GM19324 (cell line): ENCODE data around the gene CD27.
A peak's percentile ranks its signal among the peaks of the same experiment; 100 is the strongest.
"Not testable (repeated sequence)": the region's sequence is repeated elsewhere in the genome, so short reads cannot be mapped to it uniquely, and the experiment has no call there.

Source experiments
- ATAC-seq: cut with Tn5 transposase; IDR thresholded peaks from one replicate; pipeline ENCODE4 v1.9.1; 2021; ENCODE audit warnings: mild to moderate bottlenecking, moderate library complexity; ENCODE audit not compliant: unreplicated experiment, low FRiP score

The CD27 gene

GRCh38 chr12:6477601-6478377 is 33.0 kb downstream of the CD27 start:
- ATAC-seq = not testable (repeated sequence)

- ATAC-seq = no peak
These were observed 33.7 kb downstream of the CD27 start for GRCh38 chr12:6478416-6478815.

GRCh38 chr12:6488240-6488639 is 43.5 kb downstream of the CD27 start:
- ATAC-seq = no peak

DNA sequence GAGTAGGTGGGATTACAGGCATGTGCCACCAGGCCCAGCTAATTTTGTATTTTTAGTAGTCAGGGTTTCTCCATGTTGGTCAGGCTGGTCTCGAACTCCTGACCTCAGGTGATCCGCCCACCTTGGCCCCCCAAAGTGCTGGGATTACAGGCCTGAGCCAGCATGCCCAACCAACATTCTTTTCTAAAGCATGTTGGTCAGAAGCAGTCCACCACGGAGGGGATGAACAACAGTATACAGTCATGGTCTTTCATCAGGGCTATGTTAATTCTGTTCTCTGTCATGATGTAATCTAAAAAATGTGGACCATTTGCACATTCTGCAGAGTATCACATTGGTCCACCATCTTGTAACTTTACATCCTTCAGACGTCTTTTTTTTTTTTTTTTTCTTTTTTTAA is 44.7 kb downstream of the CD27 start:
- no peak for ATAC-seq

- not testable (repeated sequence) for ATAC-seq
These were observed 45.9 kb downstream of the CD27 start for GRCh38 chr12:6490673-6491072.

DNA sequence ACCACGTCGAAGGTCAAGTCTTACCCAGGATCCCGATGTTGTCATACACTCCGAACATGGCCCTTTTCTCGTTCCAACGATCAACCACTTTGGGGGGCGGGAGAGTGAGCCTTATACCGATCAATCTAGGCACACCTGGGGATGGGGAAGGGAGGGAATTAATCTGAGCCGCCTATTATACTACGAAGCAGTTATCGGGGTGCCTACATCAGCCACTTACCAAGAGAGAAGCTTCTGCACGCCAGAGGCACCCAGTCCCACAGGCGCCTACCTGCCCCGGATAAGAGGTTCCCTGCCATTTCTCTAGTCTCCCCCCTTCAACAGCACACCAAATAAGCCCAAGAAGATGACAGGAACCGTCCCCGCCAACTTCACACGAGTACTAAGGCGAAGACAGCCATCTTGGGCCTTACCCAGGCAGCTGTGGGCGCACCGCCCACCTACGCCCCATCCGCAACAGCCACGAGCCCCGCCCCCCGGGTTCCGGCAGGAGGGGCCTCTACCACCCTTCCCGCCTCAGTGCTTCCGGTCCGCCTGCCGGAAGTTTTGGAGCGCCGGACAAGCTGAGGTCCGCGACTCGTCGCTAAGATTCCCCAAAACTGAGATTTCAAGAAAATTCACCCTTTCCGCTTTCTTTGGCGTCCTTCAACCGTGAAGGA is 48.2 kb downstream of the CD27 start, which contains the start of gene MRPL51:
MRPL51 (minus strand) TSS at position 425 of the 659 bp plus-strand sequence; CDS start at position 299, 126 bp downstream.
- peak; percentile 72 for ATAC-seq

DNA sequence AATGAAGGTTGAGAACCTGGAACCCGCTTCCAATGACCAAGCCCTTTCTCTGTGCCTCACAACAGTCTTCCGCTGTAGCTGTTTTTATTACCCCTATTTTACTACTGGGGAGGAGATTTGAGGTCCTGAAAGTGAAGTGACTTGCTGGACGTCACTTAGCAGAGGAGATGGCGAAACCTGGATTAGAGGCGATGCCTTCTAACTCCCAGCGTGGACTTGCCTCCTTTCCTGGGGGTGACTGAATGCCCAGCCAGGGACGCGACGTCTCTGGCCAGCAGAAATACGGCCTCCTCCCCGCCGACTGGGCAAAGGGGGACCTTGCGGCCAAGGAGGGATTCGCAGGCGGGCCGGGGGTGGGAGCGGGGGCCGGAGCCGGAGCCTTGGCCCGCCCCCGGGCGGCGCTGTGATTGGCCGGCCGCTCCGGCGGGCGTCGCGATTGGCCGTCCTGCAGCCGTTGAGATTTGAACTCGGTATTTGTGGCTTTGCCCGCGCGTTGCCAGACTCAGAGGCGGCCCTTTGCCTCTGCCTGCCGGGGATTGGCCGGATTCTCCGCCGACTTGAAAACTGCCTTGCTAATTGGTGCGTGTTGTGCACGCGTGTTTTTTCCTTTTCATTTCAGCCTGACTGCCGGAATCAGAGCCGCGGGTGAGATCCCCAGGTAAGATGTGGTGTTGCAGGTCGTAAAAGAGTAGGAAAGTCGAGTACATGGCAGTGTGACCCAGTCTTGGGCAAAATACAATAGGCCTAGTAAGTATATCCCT is 48.9 kb downstream of the CD27 start, which contains the start of gene NCAPD2:
NCAPD2 (plus strand) TSS at position 606 of the 761 bp plus-strand sequence. CDS start 997 bp downstream, outside the sequence.
- peak; percentile 94 for ATAC-seq

GRCh38 chr12:6494258-6494743 is 49.5 kb downstream of the CD27 start:
- no peak for ATAC-seq

- no peak for ATAC-seq
These were observed 50.2 kb downstream of the CD27 start for GRCh38 chr12:6494968-6495367.

DNA sequence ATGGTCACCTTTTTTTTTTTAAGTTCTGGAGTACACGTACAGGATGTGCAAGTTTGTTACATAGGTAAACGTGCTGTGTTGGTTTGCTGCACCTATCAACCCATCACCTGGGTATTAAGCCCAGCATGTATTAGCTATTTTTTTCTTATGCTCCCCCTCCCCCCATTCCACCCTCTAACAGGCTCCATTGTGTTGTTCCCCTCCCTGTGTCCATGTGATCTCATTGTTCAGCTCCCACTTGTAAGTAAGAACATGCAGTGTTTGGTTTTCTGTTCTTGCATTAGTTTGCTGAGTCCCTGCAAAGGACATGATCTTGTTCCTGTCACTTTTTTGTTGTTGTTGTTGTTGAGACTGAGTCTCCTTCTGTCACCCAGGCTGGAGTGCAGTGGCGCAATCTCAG is 52.5 kb downstream of the CD27 start:
- ATAC-seq = not testable (repeated sequence)

DNA sequence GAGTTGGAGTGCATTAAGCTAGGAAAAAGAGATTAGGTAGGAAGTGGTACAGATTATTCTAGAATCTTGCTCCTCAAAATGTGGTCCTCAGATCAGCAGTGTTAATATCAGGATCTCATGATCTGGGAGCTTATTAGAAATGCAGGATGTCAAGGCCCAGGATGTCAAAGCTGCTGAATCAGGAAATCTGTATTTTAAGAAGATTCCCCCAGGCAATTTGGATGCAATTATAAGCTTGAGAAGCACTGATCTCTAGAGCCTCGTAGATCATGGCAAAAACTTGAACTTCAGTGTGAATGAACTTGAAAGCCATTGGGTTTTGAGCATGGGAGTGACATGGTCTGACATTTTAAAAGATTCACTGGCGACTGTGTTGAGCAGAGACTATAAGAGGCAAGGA is 55.7 kb downstream of the CD27 start:
- ATAC-seq = no peak
